Gastrocnemius medialis (tissue), 4 donors: ENCODE data around the gene MT4. TPM values are rescaled to one million over a fixed set of nuclear protein-coding genes. Genes with fewer than 3 reads are reported as not detected.

Experiments used
- ATAC-seq, 2 donors: fragments of 150-250 bp; one replicate each; pipeline ENCODE4 v1.9.1; 2016
- DNase-seq, 2 donors: peaks; one replicate each; pipeline ENCODE4 v3.0.0-alpha.2; 2019
- H3K27ac ChIP-seq, 4 donors: fragments of 200-600 bp; sonication (generic); 1 replicate in 1 of 4; 2 replicates in 3 of 4; pipeline ENCODE4 v1.5.1; 2016 to 2018; ENCODE audit warnings: mild to moderate bottlenecking in 2 of 4, moderate library complexity in 1 of 4
- H3K27me3 ChIP-seq, 3 donors: fragments of 200-600 bp; sonication (generic) in 2 of 3; 1 replicate in 1 of 3; 2 replicates in 2 of 3; pipeline versions ENCODE4 v1.5.1 to v1.6.0; 2016 to 2019; ENCODE audit warnings: mild to moderate bottlenecking in 1 of 3, moderate library complexity in 1 of 3
- H3K36me3 ChIP-seq, 2 donors: fragments of 200-600 bp; sonication (generic) in 1 of 2; one replicate each; pipeline ENCODE4 v1.5.1; 2017 to 2018
- H3K4me1 ChIP-seq, 2 donors: fragments of 200-600 bp; sonication (generic) in 1 of 2; one replicate each; pipeline ENCODE4 v1.5.1; 2016 to 2017; ENCODE audit warnings: mild to moderate bottlenecking in 2 of 2
- H3K4me3 ChIP-seq, 4 donors: fragments of 200-600 bp; sonication (generic) in 3 of 4; 1 replicate in 1 of 4; 2 replicates in 3 of 4; pipeline ENCODE4 v1.5.1; 2016 to 2019; ENCODE audit warnings: mild to moderate bottlenecking in 2 of 4
- H3K9me3 ChIP-seq, 3 donors: fragments of 200-600 bp; sonication (generic) in 2 of 3; 1 replicate in 1 of 3; 2 replicates in 2 of 3; pipeline ENCODE4 v1.5.1; 2016 to 2019
- CTCF ChIP-seq, 5 experiments: fragments of 450-650 bp in 3 of 5; fragments of 200-600 bp in 2 of 5; sonication (generic) in 2 of 5; IDR thresholded peaks in 4 of 5; conservative IDR thresholded peaks in 1 of 5; 1 replicate in 4 of 5; 2 replicates in 1 of 5; pipeline ENCODE4 v1.5.1; 2016 to 2019; ENCODE audit warnings: antibody characterized with exemption in 5 of 5, mild to moderate bottlenecking in 3 of 5, moderate library complexity in 3 of 5
- POLR2A ChIP-seq, 2 donors: fragments of 450-650 bp; IDR thresholded peaks; one replicate each; pipeline ENCODE4 v1.6.1; 2017; ENCODE audit warnings: antibody characterized with exemption in 2 of 2, mild to moderate bottlenecking in 2 of 2, moderate library complexity in 2 of 2
- in situ Hi-C, 4 donors: fragments of 200-750 bp; cut with MboI; loops; one replicate each; pipeline versions ENCODE4 v1.15.0 to v1.8.0; 2017; ENCODE audit warnings: low sequenced_read_pairs in 4 of 4
- intact Hi-C: fragments of 100-400 bp; cut with DNase I; formaldehyde crosslinking; loops from one replicate; pipeline ENCODE4 v1.15.1; 2023; ENCODE audit warnings: low total_unique reads
- total RNA-seq, 4 donors: library from RNA; depleted of rRNA; stranded (reverse); fragments of >200 nt; gene quantifications; one replicate each; pipeline versions ENCODE4 v1.1.0 to v1.2.3, GENCODE V29; 2016

Gene MT4
- total RNA-seq, 4 donors from 2014 or later = not detected

GRCh38 chr16:56610609-56611111, 45.8 kb downstream of the MT4 start:
- TF ChIP-seq CTCF (IDR thresholded peaks at IDR 0.05 in 4 of 5, conservative IDR thresholded peaks at IDR 0.05 in 1 of 5) = no peak
- TF ChIP-seq POLR2A (IDR thresholded peaks at IDR 0.05) = no peak
- Histone ChIP-seq H3K9me3 (no peaks in the 10 kb centered on the region), H3K36me3 (no peaks in the 10 kb centered on the region), H3K4me1 (peaks cover 52 to 61% of the 10 kb centered on the region in 2 donors), H3K27me3 (no peaks in the 10 kb centered on the region), H3K4me3 (peak overlapping the region; percentile 60 to 75 (median 70)), H3K27ac (peak overlapping the region; percentile 95 to 99 (median 98))
- DNase-seq (no peak), ATAC-seq (no peak)
- intact Hi-C loops (loop anchor here (1.0 kb wide), 1 partner anchor 15 kb away; the partner anchor contains the start of gene MT1E), in situ Hi-C loops (no loop called here)

GRCh38 chr16:56611281-56611833, 46.5 kb downstream of the MT4 start:
- peak; percentile 58 to 64 for ATAC-seq
- intact Hi-C loops (loop anchor here (1.0 kb wide), 1 partner anchor 14 kb away; the partner anchor contains the start of gene MT1E), in situ Hi-C loops (no loop called here)
- Histone ChIP-seq H3K4me3 (peak overlapping the region in 1 of 4 donors; percentile 26), H3K4me1 (peaks cover 45 to 54% of the 10 kb centered on the region in 2 donors), H3K27me3 (no peaks in the 10 kb centered on the region), H3K36me3 (no peaks in the 10 kb centered on the region), H3K9me3 (no peaks in the 10 kb centered on the region), H3K27ac (peak overlapping the region; percentile 95 to 99 (median 98))
- DNase-seq = peak; percentile 90 to 98
- TF ChIP-seq POLR2A (IDR thresholded peaks at IDR 0.05) = no peak
- TF ChIP-seq CTCF (IDR thresholded peaks at IDR 0.05 in 4 of 5, conservative IDR thresholded peaks at IDR 0.05 in 1 of 5) = no peak

- peaks cover 44 to 50% of the 10 kb centered on the region in 2 donors for H3K4me1 ChIP-seq
- TF ChIP-seq POLR2A (IDR thresholded peaks at IDR 0.05) (no peak), CTCF (IDR thresholded peaks at IDR 0.05 in 4 of 5, conservative IDR thresholded peaks at IDR 0.05 in 1 of 5) (no peak)
- intact Hi-C loops (no loop called here), in situ Hi-C loops (no loop called here)
- no peak for ATAC-seq
- H3K4me3 ChIP-seq = no peak overlapping the region
- no peak for DNase-seq
- no peaks in the 10 kb centered on the region for H3K27me3 ChIP-seq
- no peaks in the 10 kb centered on the region for H3K36me3 ChIP-seq
- no peak overlapping the region for H3K27ac ChIP-seq
- H3K9me3 ChIP-seq = no peaks in the 10 kb centered on the region
Measured at GRCh38 chr16:56613706-56614105, 48.8 kb downstream of the MT4 start.

- peaks cover 35 to 48% of the 10 kb centered on the region in 2 donors for H3K4me1 ChIP-seq
- no peaks in the 10 kb centered on the region for H3K27me3 ChIP-seq
- DNase-seq = no peak
- no peak for TF ChIP-seq POLR2A (IDR thresholded peaks at IDR 0.05)
- TF ChIP-seq CTCF (IDR thresholded peaks at IDR 0.05 in 4 of 5, conservative IDR thresholded peaks at IDR 0.05 in 1 of 5) = no peak
- intact Hi-C loops = no loop called here
- H3K27ac ChIP-seq = no peak overlapping the region
- no peak for ATAC-seq
- no peaks in the 10 kb centered on the region for H3K9me3 ChIP-seq
- in situ Hi-C loops = no loop called here
- H3K36me3 ChIP-seq = no peaks in the 10 kb centered on the region
- H3K4me3 ChIP-seq = no peak overlapping the region
Measured at GRCh38 chr16:56614549-56614991, 49.7 kb downstream of the MT4 start.
